Keratinocyte (primary cell): ENCODE data around the gene UBQLN1.

Experiments
- CTCF ChIP-seq, 3 experiments: IDR thresholded peaks in 1 of 3; conservative IDR thresholded peaks in 1 of 3; optimal IDR thresholded peaks in 1 of 3; 2 replicates in 2 of 3; 3 replicates in 1 of 3; pipeline versions ENCODE3 to v1.5.1; 2011; ENCODE audit warnings: low read length in 3 of 3, mild to moderate bottlenecking in 3 of 3, moderate library complexity in 2 of 3, control low read depth in 1 of 3, inconsistent platforms in 1 of 3; ENCODE audit not compliant: insufficient read depth in 2 of 3; ENCODE audit errors: extremely low read depth in 1 of 3
- EZH2 ChIP-seq: IDR thresholded peaks from one replicate; pipeline ENCODE4 v1.6.1; 2012; ENCODE audit warnings: inconsistent platforms, mild to moderate bottlenecking, low read length, moderate library complexity

GRCh38 chr9:83677596-83677995 is 30.2 kb downstream of the UBQLN1 start:
- TF ChIP-seq CTCF (optimal IDR thresholded peaks at IDR 0.05 in 1 of 3, IDR thresholded peaks at IDR 0.05 in 1 of 3, conservative IDR thresholded peaks at IDR 0.05 in 1 of 3; ENCODE audit: extremely low read depth in 1 of 3, insufficient read depth in 2 of 3, low read length in 3 of 3): no peak
- no peak for TF ChIP-seq EZH2
